Stimulated activated CD4-positive, alpha-beta T cell treated with anti-CD3 and anti-CD28 coated beads, Interleukin-2, amount 100 ng/mL, for 4 hours (primary cell): ENCODE results near the gene C1QTNF8.

Experiments used
- DNase-seq: peaks from one replicate; pipeline ENCODE4 v3.0.0-alpha.2; 2020; ENCODE audit warnings: low read depth

Gene C1QTNF8

DNA sequence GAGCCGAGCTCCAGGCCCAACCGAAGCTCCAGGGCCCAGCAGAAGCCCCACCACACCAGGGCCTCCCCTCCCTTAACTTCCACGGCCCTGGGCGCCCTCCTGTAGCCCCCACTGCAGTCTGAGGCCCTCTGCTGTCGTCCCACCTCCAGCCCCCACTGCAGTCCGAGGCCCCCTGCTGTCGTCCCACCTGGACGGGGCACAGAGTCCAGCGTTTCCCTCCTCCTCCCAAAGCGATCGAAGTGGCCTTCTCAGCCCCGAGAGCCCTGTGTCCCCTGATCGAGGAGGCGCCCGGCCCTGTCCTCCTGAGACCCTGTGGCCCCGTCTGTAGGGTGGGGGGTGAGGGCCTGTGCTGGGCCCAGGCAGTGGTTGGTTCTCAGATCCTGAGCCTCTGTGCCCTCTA, 31.1 kb upstream of the C1QTNF8 start:
- DNase-seq, result no peak

GRCh38 chr16:1126586-1126985, 30.5 kb upstream of the C1QTNF8 start:
- DNase-seq, result no peak

DNA sequence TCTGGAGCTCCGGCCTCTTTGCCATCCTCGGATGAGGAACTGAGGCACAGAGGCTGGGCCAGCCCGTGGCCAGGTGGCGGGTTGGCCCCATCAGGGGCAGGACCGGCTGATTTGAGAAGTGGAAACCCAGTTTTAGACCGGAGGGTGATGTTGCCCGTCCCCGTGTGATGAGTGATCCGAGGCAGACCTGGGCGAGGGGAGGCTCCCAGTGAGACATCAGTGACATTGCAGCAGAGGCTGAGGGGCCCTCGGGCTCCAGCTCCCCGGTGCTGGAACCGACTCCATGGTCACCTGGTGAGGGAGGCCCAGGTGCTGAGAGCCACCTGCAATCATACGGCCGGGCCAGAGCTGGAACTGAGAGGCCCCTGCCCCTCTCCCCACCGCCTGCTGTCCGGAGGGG, 30.0 kb upstream of the C1QTNF8 start:
- no peak for DNase-seq

- peak; percentile 17 for DNase-seq
Measured at GRCh38 chr16:1125471-1125870, 29.4 kb upstream of the C1QTNF8 start.

GRCh38 chr16:1124795-1125194, 28.8 kb upstream of the C1QTNF8 start:
- no peak for DNase-seq

- DNase-seq, result no peak
Measured at GRCh38 chr16:1124291-1124690, 28.2 kb upstream of the C1QTNF8 start.

DNA sequence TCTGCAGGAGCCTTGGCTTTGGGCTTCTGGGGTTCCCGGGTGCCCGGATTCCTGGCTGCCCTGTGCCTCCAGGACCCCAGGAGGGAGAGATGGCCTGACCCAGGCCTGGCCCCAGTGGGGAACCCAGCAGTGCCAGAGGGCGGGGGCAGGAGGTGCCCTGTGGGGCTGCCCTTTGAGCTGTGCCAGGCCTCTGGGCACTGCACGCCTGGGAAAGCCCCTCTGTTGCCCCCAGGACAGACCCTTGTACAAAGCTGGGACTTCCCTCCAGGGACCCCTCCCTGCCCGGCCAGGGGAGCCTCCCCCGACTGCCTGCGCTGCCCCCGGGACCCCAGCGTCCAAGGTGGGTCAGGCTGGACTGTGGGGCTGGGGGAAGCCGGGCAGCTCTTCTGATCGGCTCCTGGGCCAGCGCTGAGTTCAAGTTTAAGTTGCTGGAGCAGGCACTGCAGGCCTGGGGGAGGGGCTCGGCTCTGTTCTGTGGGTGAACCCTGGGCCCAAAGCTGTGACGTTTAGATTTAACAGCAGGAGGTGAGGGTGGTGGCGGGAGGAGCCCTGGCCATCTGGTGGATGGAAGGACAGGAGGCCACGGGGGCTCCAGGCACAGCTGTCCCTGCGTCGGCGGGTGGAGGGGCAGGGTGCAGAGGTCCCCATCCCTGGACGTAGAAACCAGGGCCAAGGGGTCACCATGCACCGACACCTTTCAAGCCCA, 27.6 kb upstream of the C1QTNF8 start:
- no peak for DNase-seq

GRCh38 chr16:1122398-1122765, 26.3 kb upstream of the C1QTNF8 start:
- DNase-seq, result no peak

GRCh38 chr16:1121601-1122397, 25.8 kb upstream of the C1QTNF8 start:
- no peak for DNase-seq

DNA sequence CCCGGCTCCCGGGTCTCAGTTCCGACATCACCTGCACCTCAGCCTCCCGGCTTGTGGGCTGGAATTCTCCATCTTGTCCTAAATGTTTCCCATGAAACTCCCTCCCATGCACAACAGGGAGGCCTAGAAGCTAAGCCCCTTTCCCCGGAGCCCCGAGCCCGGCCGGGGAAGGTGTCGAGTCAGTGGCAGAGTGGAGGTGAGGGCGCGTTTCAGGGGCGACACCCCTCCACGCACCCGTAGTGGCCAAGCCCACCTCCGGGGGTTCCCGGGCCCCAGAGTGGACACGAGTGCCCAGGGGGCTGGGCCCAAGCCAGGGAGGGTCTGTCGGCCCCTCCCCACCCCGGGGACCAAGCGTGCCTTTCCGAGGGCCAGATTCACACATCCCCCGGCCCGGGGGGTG, 25.0 kb upstream of the C1QTNF8 start:
- DNase-seq, result no peak

DNA sequence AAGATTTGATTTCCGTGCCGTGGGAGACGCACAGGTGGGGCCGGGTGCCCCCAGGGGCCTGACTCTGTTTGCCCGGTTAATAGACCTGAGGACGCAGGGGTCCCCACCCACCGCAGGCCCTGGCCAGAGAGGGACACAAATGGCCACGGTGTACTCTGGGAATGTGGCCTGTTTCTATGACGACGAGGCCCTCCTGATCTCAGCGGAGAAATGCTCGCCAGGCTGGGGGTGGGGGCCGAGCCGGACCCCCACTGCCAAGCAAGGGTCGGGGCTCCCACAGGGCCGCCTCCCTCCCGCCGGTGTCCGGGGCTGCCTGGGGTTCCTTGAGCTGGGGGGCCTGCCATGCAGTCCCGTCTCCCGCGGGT, 24.5 kb upstream of the C1QTNF8 start:
- no peak for DNase-seq

GRCh38 chr16:1119766-1120576, 23.9 kb upstream of the C1QTNF8 start:
- no peak for DNase-seq

GRCh38 chr16:1119129-1119528, 23.1 kb upstream of the C1QTNF8 start:
- no peak for DNase-seq

DNA sequence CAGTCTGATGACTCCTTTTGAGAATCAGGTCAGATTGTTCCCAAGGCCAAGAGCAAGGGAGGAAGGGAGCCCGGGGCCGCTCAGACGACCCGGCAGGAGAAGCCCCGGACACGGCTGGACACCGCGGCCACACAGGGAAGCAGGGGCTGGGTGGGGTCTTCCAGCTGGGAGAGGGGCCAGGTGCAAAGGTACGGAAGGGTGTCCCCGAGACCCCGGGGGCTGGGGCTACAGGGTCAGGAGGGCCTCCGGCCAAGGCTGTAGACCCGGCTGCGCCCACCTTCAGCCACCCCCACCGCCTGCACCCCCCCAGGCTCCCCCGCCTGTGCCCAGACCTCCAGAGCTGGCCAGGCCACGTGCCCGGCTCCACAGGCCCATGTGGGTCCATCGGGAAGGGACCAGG, 21.9 kb upstream of the C1QTNF8 start:
- DNase-seq, result no peak

DNA sequence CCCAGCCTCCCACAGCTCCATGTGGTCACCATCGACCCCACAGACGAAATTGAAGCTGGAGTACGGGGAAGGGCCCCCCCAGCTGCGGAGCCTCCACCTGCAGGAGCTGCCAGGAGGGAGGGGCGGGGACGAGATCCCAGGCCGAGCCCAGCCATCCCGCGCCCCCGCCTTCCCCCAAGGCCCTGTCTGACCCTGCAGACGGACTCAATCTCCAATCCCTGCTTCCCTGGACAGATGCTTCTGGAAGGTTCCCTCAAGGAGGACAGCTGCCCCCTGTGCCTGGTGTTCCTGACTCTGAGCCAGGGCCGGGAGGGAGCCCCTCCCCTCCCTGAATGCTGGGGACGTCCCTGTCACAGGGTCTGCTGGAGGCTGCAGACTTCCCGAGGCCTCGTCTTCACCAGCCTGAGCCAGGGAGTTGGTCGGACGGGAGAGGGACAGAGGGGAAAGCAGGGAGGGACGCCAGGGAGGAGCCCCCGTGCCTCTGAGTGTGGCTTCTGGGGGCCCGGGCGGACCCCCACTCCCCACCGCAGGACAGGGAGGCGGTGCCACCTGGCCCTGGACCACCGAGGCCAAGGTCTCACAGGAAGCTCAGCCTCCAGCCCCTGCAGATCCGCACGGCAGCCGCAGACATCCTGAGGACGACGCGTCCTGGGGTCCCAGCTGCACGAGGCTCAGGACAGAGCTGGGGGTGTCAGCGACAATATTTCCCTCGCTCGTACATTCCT, 21.3 kb upstream of the C1QTNF8 start:
- no peak for DNase-seq

DNA sequence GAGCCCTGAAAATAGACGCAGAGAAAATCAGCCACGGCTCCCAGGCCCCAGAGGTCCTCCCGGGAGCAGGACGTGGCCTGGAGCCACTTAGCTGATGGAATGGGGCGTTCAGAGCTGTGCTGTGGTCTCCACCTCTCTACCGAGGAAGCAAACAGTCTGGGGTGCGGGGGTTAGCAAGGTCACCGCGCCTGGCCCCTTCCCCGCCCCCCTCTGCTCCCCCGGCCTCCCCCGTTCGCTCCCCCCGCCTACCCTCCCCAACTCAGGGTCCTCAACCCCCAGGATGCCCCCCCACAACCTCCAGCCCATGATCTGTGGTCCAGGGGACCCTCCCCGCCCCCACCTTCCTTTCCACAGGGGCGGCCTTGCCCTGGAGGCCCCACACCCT, 20.6 kb upstream of the C1QTNF8 start:
- no peak for DNase-seq

- no peak for DNase-seq
Measured at GRCh38 chr16:1113889-1114526, 18.0 kb upstream of the C1QTNF8 start.

DNA sequence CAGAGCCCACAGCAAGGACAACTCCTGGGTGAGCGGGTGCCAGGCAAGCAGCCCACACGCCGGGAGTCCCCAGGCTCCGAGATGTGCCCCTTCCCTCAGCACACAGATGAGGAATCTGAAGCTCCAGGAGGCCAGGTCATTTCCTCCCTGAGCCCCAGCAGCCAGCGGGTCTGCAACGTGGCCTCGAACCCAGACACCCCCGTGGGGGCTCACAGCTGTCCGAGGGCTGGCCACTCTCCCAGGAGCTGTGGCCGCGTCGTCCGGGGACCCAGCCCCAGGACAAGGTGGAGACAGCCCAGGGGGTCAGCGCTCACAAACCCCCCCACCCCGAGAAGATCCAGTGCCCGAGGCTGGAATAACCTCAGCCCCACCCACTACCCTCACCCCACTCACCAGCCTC, 17.4 kb upstream of the C1QTNF8 start:
- DNase-seq, result no peak

DNA sequence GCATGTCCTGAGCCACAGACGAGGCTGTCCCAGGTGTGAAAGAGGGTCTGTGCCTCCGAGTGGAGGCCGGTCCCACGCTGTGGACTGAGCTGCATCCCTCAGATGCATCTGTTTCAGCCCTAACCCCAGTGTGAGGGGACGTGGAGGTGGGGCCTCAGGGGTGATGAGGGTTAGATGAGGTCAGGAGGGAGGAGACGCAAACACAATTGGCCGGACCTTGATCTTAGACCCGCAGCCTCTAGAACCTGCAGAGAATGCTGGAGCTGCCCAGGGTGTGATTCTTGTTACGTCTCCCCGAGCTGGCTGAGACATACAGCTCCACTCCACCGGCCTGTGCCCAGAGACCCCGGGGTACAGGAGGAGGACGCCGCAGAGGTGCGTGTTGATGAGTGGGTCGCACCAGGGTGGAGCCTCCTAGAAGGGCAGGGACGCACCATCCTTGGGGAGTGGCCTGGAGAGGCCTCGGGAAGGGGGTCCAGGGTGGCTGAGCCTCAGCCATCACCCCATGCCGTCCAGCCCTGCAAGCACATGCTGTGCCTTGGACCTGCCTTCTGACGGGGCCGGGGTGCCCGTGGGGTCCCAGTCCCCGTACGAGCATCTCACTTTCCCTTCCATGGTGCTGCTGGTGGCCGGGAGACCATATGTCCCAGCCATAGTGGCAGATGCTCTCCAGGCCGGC, 16.6 kb upstream of the C1QTNF8 start:
- no peak for DNase-seq

DNA sequence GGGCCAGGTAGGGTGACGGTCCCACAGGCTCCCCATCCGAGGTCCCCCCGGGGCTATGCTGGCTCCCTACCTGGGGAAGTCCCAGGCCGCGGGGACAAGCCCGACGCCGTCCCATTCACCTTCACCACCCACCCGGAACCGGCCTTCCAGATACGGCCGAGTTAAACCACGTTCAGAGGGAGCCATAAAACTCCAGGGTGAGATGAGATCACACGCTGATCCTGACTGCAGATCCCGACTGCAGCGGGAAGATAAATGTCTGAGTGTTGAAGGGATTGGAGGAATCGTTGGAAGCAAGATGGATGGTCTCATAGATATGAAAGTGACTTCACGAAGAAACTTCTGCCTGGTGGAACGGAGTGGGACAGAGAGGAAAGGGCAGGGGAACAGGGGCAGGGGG, 13.6 kb upstream of the C1QTNF8 start:
- no peak for DNase-seq
